H9 (cell line): ENCODE measurements around the gene ATP6V0A4. TPM values are rescaled to one million over a fixed set of nuclear protein-coding genes. Genes with fewer than 3 reads are reported as not detected.

Source experiments
- DNase-seq: peaks from one replicate; pipeline ENCODE4 v3.0.0-alpha.2; 2017
- H2AFZ ChIP-seq: one replicate; pipeline ENCODE4 v1.6.1; 2013; ENCODE audit warnings: mild to moderate bottlenecking, low read length, control low read depth, moderate library complexity
- H2AK5ac ChIP-seq: 2 replicates; pipeline ENCODE4 v1.6.1; 2013; ENCODE audit warnings: low read length, control low read depth, mixed read lengths; ENCODE audit not compliant: insufficient read length
- H2BK120ac ChIP-seq: one replicate; pipeline ENCODE4 v1.6.1; 2013; ENCODE audit warnings: low read depth, mild to moderate bottlenecking, low read length, control low read depth, inconsistent platforms; ENCODE audit not compliant: poor library complexity, severe bottlenecking
- H2BK12ac ChIP-seq: 2 replicates; pipeline ENCODE4 v1.6.1; 2013; ENCODE audit warnings: low read length, control low read depth, mixed read lengths, low read depth; ENCODE audit not compliant: insufficient read length
- H2BK15ac ChIP-seq: 2 replicates; pipeline ENCODE4 v1.6.1; 2013; ENCODE audit warnings: low read depth, low read length, control low read depth
- H2BK20ac ChIP-seq: one replicate; pipeline ENCODE4 v1.6.1; 2013; ENCODE audit warnings: low read depth, mild to moderate bottlenecking, low read length, control low read depth, inconsistent platforms; ENCODE audit not compliant: poor library complexity, severe bottlenecking
- H2BK5ac ChIP-seq: 2 replicates; pipeline ENCODE4 v1.6.1; 2013; ENCODE audit warnings: low read length, control low read depth, mixed read lengths; ENCODE audit not compliant: insufficient read length
- H3K14ac ChIP-seq: 2 replicates; pipeline ENCODE4 v1.6.1; 2013; ENCODE audit warnings: low read length, control low read depth; ENCODE audit not compliant: insufficient read depth
- H3K18ac ChIP-seq: 2 replicates; pipeline ENCODE4 v1.6.1; 2013; ENCODE audit warnings: low read depth, mild to moderate bottlenecking, mixed read lengths, low read length, control low read depth; ENCODE audit not compliant: insufficient read length
- H3K23ac ChIP-seq: 2 replicates; pipeline ENCODE4 v1.6.1; 2013; ENCODE audit warnings: low read length, control low read depth, mixed read lengths, low read depth; ENCODE audit not compliant: insufficient read length
- H3K23me2 ChIP-seq: 2 replicates; pipeline ENCODE4 v1.6.1; 2013; ENCODE audit warnings: low read depth, mild to moderate bottlenecking, mixed read lengths, low read length, control low read depth; ENCODE audit not compliant: insufficient read length, poor library complexity, severe bottlenecking
- H3K27ac ChIP-seq: 2 replicates; pipeline ENCODE4 v1.5.1; 2013; ENCODE audit warnings: low read length, control low read depth, mixed read lengths, low read depth; ENCODE audit not compliant: insufficient read length
- H3K27me3 ChIP-seq: 2 replicates; pipeline ENCODE4 v1.6.1; 2013; ENCODE audit warnings: low read length, control low read depth, inconsistent platforms; ENCODE audit not compliant: insufficient read depth
- H3K4ac ChIP-seq: 2 replicates; pipeline ENCODE4 v1.6.1; 2013; ENCODE audit warnings: low read depth, mild to moderate bottlenecking, control low read depth, inconsistent platforms, low read length, moderate library complexity
- H3K4me1 ChIP-seq: 2 replicates; pipeline ENCODE4 v1.6.1; 2013; ENCODE audit warnings: low read length, control low read depth, inconsistent platforms; ENCODE audit not compliant: insufficient read depth
- H3K4me2 ChIP-seq: 2 replicates; pipeline ENCODE4 v1.6.1; 2013; ENCODE audit warnings: low read length, control low read depth, mixed read lengths; ENCODE audit not compliant: insufficient read length, insufficient read depth
- H3K56ac ChIP-seq: 2 replicates; pipeline ENCODE4 v1.6.1; 2013; ENCODE audit warnings: low read depth, mild to moderate bottlenecking, mixed read lengths, low read length, control low read depth; ENCODE audit not compliant: insufficient read length
- H3K79me1 ChIP-seq: 2 replicates; pipeline ENCODE4 v1.6.1; 2013; ENCODE audit warnings: low read depth, mild to moderate bottlenecking, moderate library complexity, low read length, control low read depth, inconsistent platforms; ENCODE audit not compliant: insufficient read depth, poor library complexity, severe bottlenecking
- H3K79me2 ChIP-seq: 2 replicates; pipeline ENCODE4 v1.6.1; 2013; ENCODE audit warnings: low read length, control low read depth, inconsistent platforms; ENCODE audit not compliant: insufficient read depth
- H3K9ac ChIP-seq: 2 replicates; pipeline ENCODE4 v1.6.1; 2013; ENCODE audit warnings: low read length, control low read depth, mixed read lengths; ENCODE audit not compliant: insufficient read length; ENCODE audit errors: extremely low read depth
- H3K9me3 ChIP-seq: one replicate; pipeline ENCODE4 v1.6.1; 2013; ENCODE audit warnings: low read depth, low read length, inconsistent platforms; ENCODE audit not compliant: control insufficient read depth
- H3T11ph ChIP-seq: one replicate; pipeline ENCODE4 v1.6.1; 2013; ENCODE audit warnings: mild to moderate bottlenecking, low read length, control low read depth, inconsistent platforms
- H4K20me1 ChIP-seq: one replicate; pipeline ENCODE4 v1.6.1; 2013; ENCODE audit not compliant: control insufficient read depth, insufficient read length, insufficient read depth
- H4K5ac ChIP-seq: 2 replicates; pipeline ENCODE4 v1.6.1; 2013; ENCODE audit warnings: low read depth, mild to moderate bottlenecking, mixed read lengths, low read length, control low read depth; ENCODE audit not compliant: insufficient read length
- H4K8ac ChIP-seq: replicated peaks from 2 replicates; pipeline ENCODE4 v1.6.1; 2013; ENCODE audit warnings: low read length, control low read depth, mixed read lengths, low read depth; ENCODE audit not compliant: insufficient read length
- H4K91ac ChIP-seq: 2 replicates; pipeline ENCODE4 v1.6.1; 2013; ENCODE audit warnings: low read depth, mild to moderate bottlenecking, moderate library complexity, mixed read lengths, low read length, control low read depth; ENCODE audit not compliant: insufficient read length
- H3K27ac Mint-ChIP-seq, 3 experiments: 2 replicates in 2 of 3; 3 replicates in 1 of 3; pipeline ENCODE4 v1.8.0; 2020 to 2021; ENCODE audit warnings: mixed read lengths in 3 of 3, mild to moderate bottlenecking in 1 of 3, moderate library complexity in 1 of 3
- H3K27me3 Mint-ChIP-seq: 2 replicates; pipeline ENCODE4 v1.8.0; 2021; ENCODE audit warnings: low read depth, mild to moderate bottlenecking, moderate library complexity, mixed read lengths
- H3K36me3 Mint-ChIP-seq, 3 experiments: 2 replicates in 2 of 3; 3 replicates in 1 of 3; pipeline ENCODE4 v1.8.0; 2020 to 2021; ENCODE audit warnings: low read depth in 3 of 3, mixed read lengths in 3 of 3; ENCODE audit not compliant: insufficient read depth in 1 of 3
- H3K4me1 Mint-ChIP-seq, 2 experiments: 2 replicates each; pipeline ENCODE4 v1.8.0; 2020; ENCODE audit warnings: mixed read lengths in 2 of 2
- H3K4me3 Mint-ChIP-seq, 2 experiments: 2 replicates in 1 of 2; 3 replicates in 1 of 2; pipeline ENCODE4 v1.8.0; 2020 to 2021; ENCODE audit warnings: mild to moderate bottlenecking in 2 of 2, mixed read lengths in 2 of 2, moderate library complexity in 1 of 2
- H3K9me3 Mint-ChIP-seq, 2 experiments: 2 replicates in 1 of 2; 3 replicates in 1 of 2; pipeline ENCODE4 v1.8.0; 2020; ENCODE audit warnings: mild to moderate bottlenecking in 2 of 2, mixed read lengths in 2 of 2, moderate library complexity in 1 of 2
- WGBS: extraction: QIAGEN DNeasy Blood & Tissue Kit; methylation state at CpG from one replicate; pipeline ENCODE4 v1.1.7; 2013; ENCODE audit warnings: missing lambda C conversion rate, low lambda C conversion rate, mixed read lengths; ENCODE audit not compliant: insufficient read length; ENCODE audit errors: extremely low coverage; 5-methylcytosine and 5-hydroxymethylcytosine counted together
- total RNA-seq: library from RNA; stranded (reverse); gene quantifications from 2 replicates; pipeline ENCODE4 v1.2.1, GENCODE V29; 2021
- TF ChIP-seq, protein P1 (sequence below): fragments of 200-600 bp; sonication (generic); conservative IDR thresholded peaks from 3 replicates; pipeline ENCODE4 v1.8.0; 2021; ENCODE audit warnings: antibody characterized with exemption, mild to moderate bottlenecking

The ATP6V0A4 gene
- total RNA-seq, 1 experiment from 2014 or later, result 0.79 TPM

DNA sequence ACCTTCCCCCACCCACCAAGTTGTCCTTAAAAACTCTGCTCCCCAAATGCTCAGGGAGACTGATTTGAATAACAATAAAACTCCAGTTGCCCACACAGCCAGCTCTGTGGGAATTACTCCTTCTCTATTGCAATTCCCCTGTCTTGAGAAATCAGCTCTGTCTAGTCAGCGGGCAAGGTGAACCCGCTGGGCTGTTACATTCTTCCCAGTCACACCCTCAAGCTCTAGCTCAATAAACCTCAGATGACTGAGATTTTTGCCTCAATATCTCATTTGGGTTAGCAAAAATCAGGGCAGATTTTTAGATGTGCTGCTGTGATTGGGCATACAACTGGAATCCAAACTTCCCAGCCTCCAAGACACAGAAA lies 129.8 kb downstream of the ATP6V0A4 start:
- Histone ChIP-seq H3K27me3 (no peaks in the 10 kb centered on the region), H2AK5ac (no peak overlapping the region), H2AFZ (no peak overlapping the region), H3K79me1 (no peaks in the 10 kb centered on the region), H4K20me1 (no peaks in the 10 kb centered on the region), H2BK5ac (no peak overlapping the region), H3K27ac (no peak overlapping the region), H3K4ac (no peak overlapping the region), H3K14ac (no peak overlapping the region), H4K91ac (no peak overlapping the region), H4K8ac (no peak overlapping the region), H4K5ac (no peak overlapping the region), H3T11ph (no peak overlapping the region), H3K23ac (no peak overlapping the region), H3K18ac (no peak overlapping the region), H3K9ac (no peak overlapping the region), H2BK12ac (no peak overlapping the region), H3K4me2 (peak overlapping the region; percentile 24), H3K23me2 (peaks cover 3% of the 10 kb centered on the region), H2BK15ac (no peak overlapping the region), H2BK20ac (no peak overlapping the region), H3K4me1 (peaks cover 17% of the 10 kb centered on the region; the same call in 1 of the 2 replicates), H3K56ac (no peak overlapping the region), H3K9me3 (no peaks in the 10 kb centered on the region), H3K79me2 (no peaks in the 10 kb centered on the region), H2BK120ac (no peak overlapping the region)
- no peak for DNase-seq
- Mint-ChIP-seq H3K4me3 (peak overlapping the region in 1 of 2 experiments; percentile 27; a peak in 1 of 5 replicates), H3K27me3 (no peaks in the 10 kb centered on the region), H3K4me1 (peaks cover 56 to 64% of the 10 kb centered on the region in 2 experiments), H3K27ac (peak overlapping the region in 2 of 3 experiments; percentile 2 to 27; a peak in 2 of 7 replicates), H3K9me3 (peaks cover 11 to 19% of the 10 kb centered on the region in 2 experiments), H3K36me3 (peaks cover 0 to 17% (median 9%) of the 10 kb centered on the region in 3 experiments; a peak in 6 of 7 replicates)
- TF ChIP-seq, protein P1, sequence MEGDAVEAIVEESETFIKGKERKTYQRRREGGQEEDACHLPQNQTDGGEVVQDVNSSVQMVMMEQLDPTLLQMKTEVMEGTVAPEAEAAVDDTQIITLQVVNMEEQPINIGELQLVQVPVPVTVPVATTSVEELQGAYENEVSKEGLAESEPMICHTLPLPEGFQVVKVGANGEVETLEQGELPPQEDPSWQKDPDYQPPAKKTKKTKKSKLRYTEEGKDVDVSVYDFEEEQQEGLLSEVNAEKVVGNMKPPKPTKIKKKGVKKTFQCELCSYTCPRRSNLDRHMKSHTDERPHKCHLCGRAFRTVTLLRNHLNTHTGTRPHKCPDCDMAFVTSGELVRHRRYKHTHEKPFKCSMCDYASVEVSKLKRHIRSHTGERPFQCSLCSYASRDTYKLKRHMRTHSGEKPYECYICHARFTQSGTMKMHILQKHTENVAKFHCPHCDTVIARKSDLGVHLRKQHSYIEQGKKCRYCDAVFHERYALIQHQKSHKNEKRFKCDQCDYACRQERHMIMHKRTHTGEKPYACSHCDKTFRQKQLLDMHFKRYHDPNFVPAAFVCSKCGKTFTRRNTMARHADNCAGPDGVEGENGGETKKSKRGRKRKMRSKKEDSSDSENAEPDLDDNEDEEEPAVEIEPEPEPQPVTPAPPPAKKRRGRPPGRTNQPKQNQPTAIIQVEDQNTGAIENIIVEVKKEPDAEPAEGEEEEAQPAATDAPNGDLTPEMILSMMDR, result no peak
- no CpG with 5 or more reads among the region's 2 CpGs for WGBS
